Caco-2 (cell line): Measurements from ENCODE around the gene GCKR. TPM values are rescaled to one million over a fixed set of nuclear protein-coding genes. Genes with fewer than 3 reads are reported as not detected.

Experiments
- BruUV-seq: library from RNA; stranded (reverse); fragments of 400-500 nt; replicated peaks from 2 replicates; lab custom pipeline; 2021; lab: Mats Ljungman, UMichigan
- CTCF ChIA-PET: fragments of 300-600 bp; sonication (Branson Sonifier 250); formaldehyde crosslinking; loops from one replicate; lab custom pipeline; 2022; ENCODE audit warnings: antibody characterized with exemption; lab: Charles Lee
- POLR2A ChIA-PET: fragments of 300-600 bp; sonication (Branson Sonifier 250); formaldehyde crosslinking; loops from one replicate; lab custom pipeline; 2022; ENCODE audit warnings: antibody characterized with exemption; lab: Charles Lee
- DNase-seq, 2 experiments: peaks; one replicate each; pipeline versions ENCODE4 v3.0.0 to v3.0.0-alpha.2; 2020 to 2022
- H3K27me3 ChIP-seq: replicated peaks from 2 replicates; pipeline ENCODE4 v1.6.0; 2011; ENCODE audit warnings: low read length; ENCODE audit not compliant: control insufficient read depth, insufficient read depth
- H3K36me3 ChIP-seq: 2 replicates; pipeline ENCODE4 v1.5.1; 2011; ENCODE audit warnings: low read length; ENCODE audit not compliant: control insufficient read depth, insufficient read depth
- H3K4me1 ChIP-seq: fragments of 250-450 bp; sonication (Bioruptor Pico); 2 replicates; pipeline ENCODE4 v1.5.1; 2020; ENCODE audit warnings: mild to moderate bottlenecking
- H3K4me3 ChIP-seq: 2 replicates; pipeline ENCODE4 v1.5.1; 2011; ENCODE audit warnings: low read depth, mild to moderate bottlenecking, control low read depth, low read length
- H3K9me3 ChIP-seq: fragments of 250-450 bp; sonication (Bioruptor Pico); 2 replicates; pipeline ENCODE4 v1.5.1; 2020; ENCODE audit warnings: mild to moderate bottlenecking, moderate library complexity
- H3K27ac Mint-ChIP-seq: one replicate; pipeline ENCODE4 v1.8.0; 2022; ENCODE audit warnings: mixed read lengths; ENCODE audit not compliant: unreplicated experiment
- H3K27me3 Mint-ChIP-seq: one replicate; pipeline ENCODE4 v1.8.0; 2022; ENCODE audit warnings: mixed read lengths; ENCODE audit not compliant: insufficient read depth, unreplicated experiment
- H3K36me3 Mint-ChIP-seq: one replicate; pipeline ENCODE4 v1.8.0; 2022; ENCODE audit warnings: mild to moderate bottlenecking, mixed read lengths; ENCODE audit not compliant: insufficient read depth, unreplicated experiment
- H3K4me1 Mint-ChIP-seq: one replicate; pipeline ENCODE4 v1.8.0; 2022; ENCODE audit warnings: low read depth, mixed read lengths; ENCODE audit not compliant: unreplicated experiment
- H3K4me3 Mint-ChIP-seq: one replicate; pipeline ENCODE4 v1.8.0; 2022; ENCODE audit warnings: mild to moderate bottlenecking, moderate library complexity, mixed read lengths; ENCODE audit not compliant: unreplicated experiment
- H3K9me3 Mint-ChIP-seq: one replicate; pipeline ENCODE4 v1.8.0; 2022; ENCODE audit warnings: mixed read lengths; ENCODE audit not compliant: unreplicated experiment
- CTCF ChIP-seq, 2 experiments: fragments of 200-600 bp in 1 of 2; IDR thresholded peaks; 1 replicate in 1 of 2; 2 replicates in 1 of 2; pipeline versions ENCODE4 v1.5.1 to v1.8.0; 2011 to 2022; ENCODE audit warnings: antibody characterized with exemption in 1 of 2, control low read depth in 1 of 2, inconsistent platforms in 1 of 2, low read depth in 1 of 2, low read length in 1 of 2, mild to moderate bottlenecking in 1 of 2, moderate library complexity in 1 of 2; ENCODE audit not compliant: insufficient read depth in 1 of 2, severe bottlenecking in 1 of 2, unreplicated experiment in 1 of 2
- intact Hi-C: fragments of 100-400 bp; cut with micrococcal nuclease; formaldehyde crosslinking; loops from one replicate; pipeline ENCODE4 v1.10.0; 2022; ENCODE audit not compliant: unreplicated experiment
- total RNA-seq: library from RNA; stranded (reverse); gene quantifications from 2 replicates; pipeline ENCODE4 v1.2.3, GENCODE V29; 2022

Gene GCKR
- total RNA-seq, 1 experiment from 2014 or later: not detected

GRCh38 chr2:27451095-27451494, 45.5 kb upstream of the GCKR start:
- BruUV-seq: no TSS peak
- ChIA-PET CTCF (no interaction called here), POLR2A (no interaction called here)
- Mint-ChIP-seq H3K4me3 (no peak overlapping the region), H3K27me3 (no peaks in the 10 kb centered on the region), H3K4me1 (no peaks in the 10 kb centered on the region), H3K36me3 (peaks cover 1% of the 10 kb centered on the region), H3K9me3 (no peaks in the 10 kb centered on the region), H3K27ac (no peak overlapping the region)
- Histone ChIP-seq H3K4me1 (no peaks in the 10 kb centered on the region), H3K9me3 (no peaks in the 10 kb centered on the region), H3K4me3 (no peak overlapping the region), H3K36me3 (no peaks in the 10 kb centered on the region), H3K27me3 (no peaks in the 10 kb centered on the region)
- DNase-seq: no peak
- intact Hi-C loops: no loop called here
- TF ChIP-seq CTCF (IDR thresholded peaks at IDR 0.05; ENCODE audit: insufficient read depth in 1 of 2, low read depth in 1 of 2, low read length in 1 of 2, severe bottlenecking in 1 of 2, unreplicated experiment in 1 of 2): no peak

- Histone ChIP-seq H3K4me3 (no peak overlapping the region), H3K27me3 (no peaks in the 10 kb centered on the region), H3K9me3 (no peaks in the 10 kb centered on the region), H3K4me1 (no peaks in the 10 kb centered on the region), H3K36me3 (no peaks in the 10 kb centered on the region)
- DNase-seq: peak in 1 of 2 experiments; percentile 18
- Mint-ChIP-seq H3K4me1 (no peaks in the 10 kb centered on the region), H3K36me3 (no peaks in the 10 kb centered on the region), H3K4me3 (no peak overlapping the region), H3K27ac (no peak overlapping the region), H3K27me3 (no peaks in the 10 kb centered on the region), H3K9me3 (no peaks in the 10 kb centered on the region)
- peak in 1 of 2 experiments; percentile 11 for TF ChIP-seq CTCF (IDR thresholded peaks at IDR 0.05; ENCODE audit: insufficient read depth in 1 of 2, low read depth in 1 of 2, low read length in 1 of 2, severe bottlenecking in 1 of 2, unreplicated experiment in 1 of 2)
- POLR2A ChIA-PET: no interaction called here
- intact Hi-C loops: no loop called here
- no TSS peak for BruUV-seq
- CTCF ChIA-PET: no interaction called here
Observed at GRCh38 chr2:27453968-27454367, 42.7 kb upstream of the GCKR start.

- ChIA-PET CTCF (no interaction called here), POLR2A (no interaction called here)
- no TSS peak for BruUV-seq
- H3K27me3 Mint-ChIP-seq: no peaks in the 10 kb centered on the region
- H3K9me3 ChIP-seq: no peaks in the 10 kb centered on the region
- no peak overlapping the region for H3K4me3 ChIP-seq
- peaks cover 7% of the 10 kb centered on the region for H3K4me1 Mint-ChIP-seq
- no peaks in the 10 kb centered on the region for H3K9me3 Mint-ChIP-seq
- H3K4me3 Mint-ChIP-seq: no peak overlapping the region
- no peak overlapping the region for H3K27ac Mint-ChIP-seq
- DNase-seq: no peak
- intact Hi-C loops: no loop called here
- H3K4me1 ChIP-seq: peaks cover 4% of the 10 kb centered on the region; the same call in 1 of the 2 replicates
- H3K36me3 ChIP-seq: no peaks in the 10 kb centered on the region
- no peaks in the 10 kb centered on the region for H3K36me3 Mint-ChIP-seq
- H3K27me3 ChIP-seq: no peaks in the 10 kb centered on the region
- no peak for TF ChIP-seq CTCF (IDR thresholded peaks at IDR 0.05; ENCODE audit: insufficient read depth in 1 of 2, low read depth in 1 of 2, low read length in 1 of 2, severe bottlenecking in 1 of 2, unreplicated experiment in 1 of 2)
Observed at GRCh38 chr2:27461118-27461517, 35.5 kb upstream of the GCKR start.
